ENCODE data around the gene BMP7. TPM values are rescaled to one million over a fixed set of nuclear protein-coding genes. Genes with fewer than 3 reads are reported as not detected.

The BMP7 gene
- total and polyA plus RNA-seq, 3 experiments from 2014 or later, result not detected

- no peaks in the 10 kb centered on the region for H3K9me3 ChIP-seq (ENCODE audit: low read length)
- H3K27me3 ChIP-seq (ENCODE audit: insufficient read depth, low read length, poor library complexity, severe bottlenecking), result no peaks in the 10 kb centered on the region
- DNase-seq, result no peak
- no peak overlapping the region for H3K27ac Mint-ChIP-seq
- POLR2A ChIA-PET, result no interaction called here
- H3K9me3 Mint-ChIP-seq, result peaks cover 0 to 3% (median 0%) of the 10 kb centered on the region in 5 donors
- no peaks in the 10 kb centered on the region for H3K36me3 ChIP-seq (ENCODE audit: insufficient read depth, low read length)
- peaks cover 6 to 11% of the 10 kb centered on the region in 2 donors for H3K27me3 Mint-ChIP-seq
- H3K36me3 Mint-ChIP-seq, result no peaks in the 10 kb centered on the region
- H3K27ac ChIP-seq (ENCODE audit: low read depth, low read length), result no peak overlapping the region
- H3K4me1 Mint-ChIP-seq, result no peaks in the 10 kb centered on the region
- CTCF ChIA-PET, result no interaction called here
- H3K4me1 ChIP-seq (ENCODE audit: insufficient read depth, low read length), result no peaks in the 10 kb centered on the region
- H3K4me3 ChIP-seq (ENCODE audit: low read length), result no peak overlapping the region
- H3K4me3 Mint-ChIP-seq, result no peak overlapping the region
These were observed 98.3 kb downstream of the BMP7 start for GRCh38 chr20:57167971-57168701.

DNA sequence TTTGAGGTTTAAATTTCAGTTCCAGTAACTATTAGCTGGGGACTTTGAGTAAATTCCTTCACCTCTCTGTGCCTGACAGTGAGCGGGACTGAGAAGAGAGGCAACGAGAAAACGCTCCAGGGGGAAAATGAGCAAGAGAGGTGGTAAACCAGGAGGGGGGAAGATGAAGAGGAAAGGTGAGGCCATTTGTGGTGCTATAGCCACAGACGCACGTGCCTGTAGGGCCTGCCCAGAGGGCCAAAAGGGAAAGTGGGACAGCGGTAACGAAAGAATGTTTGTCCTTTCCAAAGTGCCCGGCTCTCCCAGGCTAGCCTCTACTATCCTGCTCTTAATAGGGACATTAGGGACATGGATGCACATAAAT lies 99.2 kb downstream of the BMP7 start:
- Mint-ChIP-seq H3K9me3 (peaks cover 0 to 3% (median 0%) of the 10 kb centered on the region in 5 donors), H3K27ac (no peak overlapping the region), H3K4me1 (no peaks in the 10 kb centered on the region), H3K4me3 (no peak overlapping the region), H3K27me3 (peaks cover 6 to 13% of the 10 kb centered on the region in 2 donors), H3K36me3 (no peaks in the 10 kb centered on the region)
- H3K9me3 ChIP-seq (ENCODE audit: low read length), result no peaks in the 10 kb centered on the region
- H3K4me3 ChIP-seq (ENCODE audit: low read length), result no peak overlapping the region
- no peaks in the 10 kb centered on the region for H3K27me3 ChIP-seq (ENCODE audit: insufficient read depth, low read length, poor library complexity, severe bottlenecking)
- ChIA-PET CTCF (no interaction called here), POLR2A (no interaction called here)
- no peak for DNase-seq
- H3K4me1 ChIP-seq (ENCODE audit: insufficient read depth, low read length), result no peaks in the 10 kb centered on the region
- no peaks in the 10 kb centered on the region for H3K36me3 ChIP-seq (ENCODE audit: insufficient read depth, low read length)
- no peak overlapping the region for H3K27ac ChIP-seq (ENCODE audit: low read depth, low read length)

DNA sequence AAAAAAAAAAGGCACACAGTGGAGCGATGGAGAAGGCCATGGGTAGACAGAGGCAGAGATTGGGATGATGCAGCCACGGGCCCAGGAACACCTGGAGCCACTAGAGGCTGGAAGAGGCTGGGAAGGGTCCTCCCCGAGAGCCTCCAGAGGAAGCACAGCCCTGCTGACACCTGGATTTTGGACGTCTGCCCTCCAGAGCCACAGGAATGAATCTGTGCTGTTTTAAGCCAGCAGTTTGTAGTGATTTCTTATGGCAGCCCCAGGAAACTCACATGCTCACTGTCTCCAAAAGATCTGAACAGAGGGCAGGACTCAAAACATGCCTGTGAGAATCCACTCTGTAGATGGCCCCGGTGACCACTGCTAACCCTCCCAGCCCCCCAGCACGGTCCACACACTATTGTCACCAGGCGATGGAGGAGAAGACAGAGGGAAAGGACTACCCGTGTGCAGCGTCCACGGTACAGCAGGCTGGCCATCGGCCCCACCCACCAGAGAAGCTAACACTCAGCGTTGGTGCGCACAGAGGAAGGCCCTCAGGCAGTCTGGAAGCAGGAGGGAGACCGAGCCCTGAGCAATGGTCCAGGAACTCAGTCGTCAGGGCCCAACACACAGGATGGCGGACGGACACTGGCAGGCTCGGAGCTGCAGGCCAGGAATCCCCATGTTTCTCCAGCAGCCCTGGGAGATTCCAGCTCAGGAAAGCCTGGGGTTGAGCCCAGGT lies 99.7 kb downstream of the BMP7 start:
- Mint-ChIP-seq H3K36me3 (no peaks in the 10 kb centered on the region), H3K27me3 (peaks cover 6 to 13% of the 10 kb centered on the region in 2 donors), H3K9me3 (peaks cover 0 to 3% (median 0%) of the 10 kb centered on the region in 5 donors), H3K4me1 (no peaks in the 10 kb centered on the region), H3K27ac (no peak overlapping the region), H3K4me3 (no peak overlapping the region)
- Histone ChIP-seq H3K27me3 (ENCODE audit: insufficient read depth, low read length, poor library complexity, severe bottlenecking) (no peaks in the 10 kb centered on the region), H3K9me3 (ENCODE audit: low read length) (no peaks in the 10 kb centered on the region), H3K36me3 (ENCODE audit: insufficient read depth, low read length) (no peaks in the 10 kb centered on the region), H3K4me3 (ENCODE audit: low read length) (no peak overlapping the region), H3K4me1 (ENCODE audit: insufficient read depth, low read length) (no peaks in the 10 kb centered on the region), H3K27ac (ENCODE audit: low read depth, low read length) (no peak overlapping the region)
- no peak for DNase-seq
- ChIA-PET CTCF (no interaction called here), POLR2A (no interaction called here)

DNA sequence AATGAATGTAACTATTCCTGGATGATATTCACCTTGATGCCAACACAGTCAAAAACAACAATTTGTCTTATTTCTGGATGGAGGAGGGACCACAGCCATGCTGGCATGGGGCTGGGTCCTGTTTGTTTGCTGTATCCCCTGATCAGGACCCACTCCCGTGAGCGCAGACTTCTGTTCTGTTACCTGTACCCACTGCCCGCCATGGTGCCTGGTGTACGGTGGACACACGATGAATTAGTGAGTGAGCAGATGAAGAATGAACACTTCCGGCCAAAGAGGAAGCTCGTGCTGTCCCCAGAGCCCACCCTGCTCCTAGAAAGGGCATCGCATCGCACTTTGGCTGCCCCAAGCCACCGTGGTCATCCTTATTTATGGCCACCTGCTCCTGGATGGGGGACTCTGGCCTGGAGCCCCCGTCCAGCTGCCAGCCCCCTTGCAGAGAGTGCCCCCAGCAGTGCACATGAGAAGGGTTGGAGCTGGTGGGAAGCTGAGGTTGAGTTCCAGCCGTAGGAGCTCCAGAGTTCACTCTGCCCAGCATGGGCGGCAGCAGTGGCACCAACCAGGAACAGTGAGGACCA lies 100.9 kb downstream of the BMP7 start:
- H3K9me3 Mint-ChIP-seq, result peaks cover 0 to 3% (median 0%) of the 10 kb centered on the region in 5 donors
- H3K27ac ChIP-seq (ENCODE audit: low read depth, low read length), result no peak overlapping the region
- H3K9me3 ChIP-seq (ENCODE audit: low read length), result no peaks in the 10 kb centered on the region
- no peaks in the 10 kb centered on the region for H3K36me3 ChIP-seq (ENCODE audit: insufficient read depth, low read length)
- no peak for DNase-seq
- H3K27me3 Mint-ChIP-seq, result peaks cover 6 to 13% of the 10 kb centered on the region in 2 donors
- H3K4me1 ChIP-seq (ENCODE audit: insufficient read depth, low read length), result no peaks in the 10 kb centered on the region
- H3K4me3 Mint-ChIP-seq, result no peak overlapping the region
- CTCF ChIA-PET, result no interaction called here
- H3K36me3 Mint-ChIP-seq, result no peaks in the 10 kb centered on the region
- H3K27me3 ChIP-seq (ENCODE audit: insufficient read depth, low read length, poor library complexity, severe bottlenecking), result no peaks in the 10 kb centered on the region
- no peaks in the 10 kb centered on the region for H3K4me1 Mint-ChIP-seq
- no peak overlapping the region for H3K4me3 ChIP-seq (ENCODE audit: low read length)
- POLR2A ChIA-PET, result no interaction called here
- peak overlapping the region in 1 of 8 donors; percentile 42 for H3K27ac Mint-ChIP-seq

GRCh38 chr20:57164872-57165271 lies 101.6 kb downstream of the BMP7 start:
- ChIA-PET POLR2A (no interaction called here), CTCF (no interaction called here)
- no peak overlapping the region for H3K4me3 Mint-ChIP-seq

GRCh38 chr20:57163041-57163440 lies 103.4 kb downstream of the BMP7 start:
- no peaks in the 10 kb centered on the region for H3K4me1 Mint-ChIP-seq
- Histone ChIP-seq H3K27ac (ENCODE audit: low read depth, low read length) (no peak overlapping the region), H3K4me3 (ENCODE audit: low read length) (no peak overlapping the region), H3K36me3 (ENCODE audit: insufficient read depth, low read length) (no peaks in the 10 kb centered on the region), H3K27me3 (ENCODE audit: insufficient read depth, low read length, poor library complexity, severe bottlenecking) (no peaks in the 10 kb centered on the region), H3K9me3 (ENCODE audit: low read length) (no peaks in the 10 kb centered on the region), H3K4me1 (ENCODE audit: insufficient read depth, low read length) (no peaks in the 10 kb centered on the region)
- H3K36me3 Mint-ChIP-seq, result no peaks in the 10 kb centered on the region
- no peak overlapping the region for H3K27ac Mint-ChIP-seq
- no peak overlapping the region for H3K4me3 Mint-ChIP-seq
- ChIA-PET POLR2A (no interaction called here), CTCF (no interaction called here)
- H3K27me3 Mint-ChIP-seq, result peaks cover 4 to 13% of the 10 kb centered on the region in 2 donors
- DNase-seq, result no peak
- peaks cover 0 to 3% (median 0%) of the 10 kb centered on the region in 5 donors for H3K9me3 Mint-ChIP-seq

More at GRCh38 chr20:57164872-57165271, 101.6 kb downstream of the BMP7 start:
- H3K36me3 ChIP-seq (ENCODE audit: insufficient read depth, low read length), result no peaks in the 10 kb centered on the region
- Mint-ChIP-seq H3K27ac (no peak overlapping the region), H3K9me3 (peaks cover 0 to 3% (median 0%) of the 10 kb centered on the region in 5 donors), H3K4me1 (no peaks in the 10 kb centered on the region), H3K27me3 (peaks cover 6 to 13% of the 10 kb centered on the region in 2 donors), H3K36me3 (no peaks in the 10 kb centered on the region)
- no peaks in the 10 kb centered on the region for H3K27me3 ChIP-seq (ENCODE audit: insufficient read depth, low read length, poor library complexity, severe bottlenecking)
- no peaks in the 10 kb centered on the region for H3K4me1 ChIP-seq (ENCODE audit: insufficient read depth, low read length)
- DNase-seq, result no peak
- H3K27ac ChIP-seq (ENCODE audit: low read depth, low read length), result no peak overlapping the region
- H3K4me3 ChIP-seq (ENCODE audit: low read length), result no peak overlapping the region
- H3K9me3 ChIP-seq (ENCODE audit: low read length), result no peaks in the 10 kb centered on the region

GRCh38 chr20:57162362-57162652 lies 104.1 kb downstream of the BMP7 start:
- Mint-ChIP-seq H3K27ac (no peak overlapping the region), H3K9me3 (peaks cover 0 to 3% (median 0%) of the 10 kb centered on the region in 5 donors), H3K4me1 (no peaks in the 10 kb centered on the region), H3K27me3 (peaks cover 4 to 13% of the 10 kb centered on the region in 2 donors), H3K36me3 (no peaks in the 10 kb centered on the region), H3K4me3 (no peak overlapping the region)
- H3K4me1 ChIP-seq (ENCODE audit: insufficient read depth, low read length), result no peaks in the 10 kb centered on the region
- H3K9me3 ChIP-seq (ENCODE audit: low read length), result no peaks in the 10 kb centered on the region
- no peaks in the 10 kb centered on the region for H3K27me3 ChIP-seq (ENCODE audit: insufficient read depth, low read length, poor library complexity, severe bottlenecking)
- H3K36me3 ChIP-seq (ENCODE audit: insufficient read depth, low read length), result no peaks in the 10 kb centered on the region
- no peak for DNase-seq
- ChIA-PET CTCF (no interaction called here), POLR2A (no interaction called here)
- no peak overlapping the region for H3K4me3 ChIP-seq (ENCODE audit: low read length)
- H3K27ac ChIP-seq (ENCODE audit: low read depth, low read length), result no peak overlapping the region

DNA sequence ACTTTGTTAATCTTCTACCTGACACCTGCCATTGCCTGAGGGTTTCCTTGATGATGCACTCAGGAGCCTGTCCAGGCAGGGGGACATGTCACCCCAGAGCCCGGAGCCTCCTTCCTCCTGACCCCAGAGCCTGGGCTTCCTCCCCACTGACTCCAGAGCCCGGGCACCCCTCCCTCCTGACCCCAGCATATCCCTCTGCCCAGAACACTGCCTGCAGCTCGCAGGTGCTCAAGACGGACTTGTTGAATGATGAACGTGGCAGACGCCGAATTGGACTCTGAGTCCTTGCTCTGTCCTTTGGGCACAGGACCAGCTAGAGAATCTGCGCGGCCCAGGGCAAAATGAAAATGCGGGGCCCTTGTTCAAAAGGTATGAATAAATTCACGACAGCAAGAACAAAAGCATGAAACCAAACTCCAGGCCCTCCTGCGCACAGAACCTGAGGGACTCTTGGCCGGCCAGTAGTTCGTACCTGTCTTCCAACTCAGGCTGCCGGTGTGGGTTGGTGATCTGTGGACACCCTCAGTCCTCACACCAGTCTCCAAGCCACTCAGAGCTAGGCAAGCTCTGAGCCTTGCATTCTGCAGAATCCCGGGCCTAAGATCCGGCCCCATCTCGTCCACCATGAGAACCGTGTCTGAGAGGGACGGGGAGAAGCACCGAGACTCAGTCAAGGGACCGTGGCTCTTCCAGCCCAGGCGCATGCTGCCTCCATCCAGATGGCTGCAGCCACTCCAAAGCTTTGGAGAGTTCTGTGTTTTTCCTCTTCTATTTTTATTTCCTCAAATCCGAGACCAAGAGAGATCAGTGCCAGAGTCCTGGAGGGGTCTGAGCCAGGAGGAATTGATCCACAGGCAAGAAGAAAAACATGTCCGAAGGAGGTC lies 104.7 kb downstream of the BMP7 start:
- POLR2A ChIA-PET, result no interaction called here
- Histone ChIP-seq H3K36me3 (ENCODE audit: insufficient read depth, low read length) (no peaks in the 10 kb centered on the region), H3K4me1 (ENCODE audit: insufficient read depth, low read length) (no peaks in the 10 kb centered on the region), H3K27me3 (ENCODE audit: insufficient read depth, low read length, poor library complexity, severe bottlenecking) (no peaks in the 10 kb centered on the region), H3K27ac (ENCODE audit: low read depth, low read length) (no peak overlapping the region), H3K9me3 (ENCODE audit: low read length) (no peaks in the 10 kb centered on the region), H3K4me3 (ENCODE audit: low read length) (no peak overlapping the region)
- CTCF ChIA-PET, result no interaction called here
- Mint-ChIP-seq H3K4me3 (no peak overlapping the region), H3K36me3 (no peaks in the 10 kb centered on the region), H3K4me1 (no peaks in the 10 kb centered on the region), H3K27ac (peak overlapping the region in 1 of 8 donors; percentile 52), H3K9me3 (peaks cover 0 to 3% (median 0%) of the 10 kb centered on the region in 5 donors), H3K27me3 (peaks cover 4 to 13% of the 10 kb centered on the region in 2 donors)
- no peak for DNase-seq
